ENCODE results near the gene RPS2.
"Not testable (repeated sequence)": the region's sequence is repeated elsewhere in the genome, so short reads cannot be mapped to it uniquely, and the experiment has no call there.

Gene RPS2

DNA sequence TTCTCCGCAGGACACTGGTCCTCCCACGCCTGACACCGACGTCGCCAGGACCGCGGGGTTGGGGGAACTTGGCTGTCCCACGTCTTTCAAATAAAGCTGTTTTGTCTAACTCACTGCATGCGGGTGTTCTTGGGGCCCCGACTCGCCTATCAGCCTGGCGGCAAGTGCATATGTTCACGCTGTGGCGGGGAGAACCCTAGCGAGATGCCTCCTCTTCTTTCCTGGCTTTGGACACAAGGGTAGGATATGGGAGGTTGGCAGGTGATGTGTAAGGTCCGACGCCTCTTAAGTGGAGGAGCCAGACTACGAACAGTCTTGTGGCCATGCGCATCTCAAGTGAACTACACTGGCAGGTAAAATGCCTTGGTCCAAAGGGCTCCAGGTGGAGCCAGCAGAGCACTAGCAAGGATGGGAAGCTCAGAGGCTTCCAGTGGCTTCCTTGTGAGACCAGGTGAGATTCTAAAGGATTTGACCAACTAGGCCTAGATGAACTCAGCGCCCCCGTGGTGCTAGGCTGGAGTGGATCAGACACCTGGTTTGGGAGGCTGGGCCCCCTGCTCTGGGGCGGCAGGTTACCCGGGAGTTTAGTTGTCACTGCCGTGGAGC lies 873 bp upstream of the RPS2 start:
- peak in 1 of 56 donors; percentile 4 for DNase-seq

DNA sequence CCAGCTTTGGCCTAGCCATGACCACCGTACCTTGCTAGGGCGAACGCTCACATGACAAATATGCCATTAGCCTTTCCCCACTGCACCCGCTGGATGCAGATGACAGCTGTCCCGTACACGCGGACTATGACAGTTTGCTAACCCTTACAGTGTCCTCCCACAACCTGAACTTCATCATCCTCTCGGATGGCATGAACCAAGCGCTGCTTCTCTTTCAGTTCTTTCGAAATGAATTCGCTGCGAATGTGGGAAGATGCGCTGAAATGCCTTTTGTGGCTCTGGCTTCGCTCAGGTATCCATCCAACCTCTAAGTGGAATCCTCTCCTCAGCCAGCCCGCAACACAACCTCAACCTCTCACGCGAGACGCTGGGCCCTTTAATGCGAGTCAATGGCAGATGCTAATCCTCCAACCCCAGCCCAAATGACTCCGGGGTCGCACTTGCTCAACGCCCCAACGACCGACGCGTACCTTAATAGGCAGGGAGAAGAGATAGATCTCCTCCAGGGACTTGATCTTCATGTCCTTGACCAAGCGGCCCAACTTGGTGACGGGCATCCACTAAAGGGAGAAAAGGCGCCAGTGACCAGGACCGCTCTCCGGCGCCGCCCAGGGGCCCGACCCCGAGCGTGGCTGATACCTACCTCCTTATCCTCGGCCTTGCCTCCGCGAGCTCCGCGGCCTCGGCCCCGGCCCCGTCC lies 670 bp downstream of the RPS2 start:
- DNase-seq = peak in 12 of 56 donors; percentile 39 to 66 (median 57)

DNA sequence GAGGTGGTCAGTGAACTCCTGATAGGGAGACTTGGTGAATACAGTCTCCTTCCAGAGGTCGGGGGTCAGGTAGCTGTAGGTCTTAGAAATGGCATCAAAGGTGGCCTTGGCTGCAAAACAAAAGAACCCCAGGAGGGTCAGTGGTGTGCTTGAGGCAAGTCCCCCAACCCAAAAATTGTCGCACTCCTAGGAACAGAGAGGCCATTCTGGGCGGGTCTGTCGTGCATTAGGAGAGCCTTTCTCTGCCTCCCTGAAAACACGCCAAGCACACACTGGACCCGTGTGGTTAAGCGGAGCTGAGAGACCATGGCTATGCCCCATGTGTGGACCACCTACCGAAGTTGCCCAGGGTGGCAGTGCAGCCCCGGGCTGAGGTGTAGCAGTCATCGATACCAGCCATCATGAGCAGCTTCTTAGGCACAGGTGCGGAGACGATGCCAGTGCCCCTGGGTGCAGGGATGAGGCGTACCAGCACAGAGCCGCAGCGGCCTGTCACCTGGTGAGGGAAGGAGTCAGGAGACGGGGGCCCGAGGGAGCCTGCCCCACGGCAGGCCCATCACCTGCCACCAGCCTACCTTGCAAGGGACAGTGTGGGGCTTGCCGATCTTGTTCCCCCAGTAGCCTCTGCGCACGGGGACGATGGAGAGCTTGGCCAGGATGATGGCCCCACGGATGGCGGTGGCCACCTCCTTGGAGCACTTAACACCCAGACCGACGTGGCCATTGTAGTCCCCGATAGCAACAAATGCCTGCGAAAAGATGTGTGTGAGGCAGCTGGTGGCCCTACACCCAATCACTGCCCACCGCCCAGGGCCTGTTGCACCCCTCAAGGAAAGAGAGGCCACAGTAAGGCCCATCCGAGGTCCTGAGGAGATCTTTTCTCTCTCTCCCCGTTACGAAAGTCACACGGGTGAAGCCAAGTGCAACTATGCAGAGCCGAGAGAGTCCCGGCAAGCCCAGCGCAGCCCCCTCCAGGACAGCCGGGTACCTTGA lies 2.2 kb downstream of the RPS2 start:
- DNase-seq = not testable (repeated sequence)

DNA sequence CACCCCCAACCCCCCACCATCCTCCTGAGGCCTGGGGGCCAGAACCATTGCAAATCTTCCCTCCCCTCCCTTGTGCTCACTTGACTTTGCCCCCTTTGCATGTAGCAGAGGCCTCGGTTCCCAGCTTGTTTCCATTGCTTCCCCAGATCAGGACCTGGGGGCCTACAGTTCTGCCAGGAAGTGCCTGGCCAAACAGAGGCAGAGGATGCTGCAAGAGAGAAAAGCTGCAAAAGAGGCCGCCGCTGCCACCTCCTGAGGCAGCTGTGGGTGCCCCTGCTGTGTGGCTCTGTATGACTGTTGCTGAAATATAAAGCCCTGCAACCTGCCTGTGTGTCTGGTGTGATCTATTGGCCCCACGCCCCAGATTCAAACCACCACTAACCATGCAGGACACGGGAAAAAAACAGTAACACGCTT lies 3.0 kb downstream of the RPS2 start:
- no peak for DNase-seq

- DNase-seq = no peak
Observed at GRCh38 chr16:1960665-1961630, 3.7 kb downstream of the RPS2 start.

GRCh38 chr16:1959269-1960039 lies 5.2 kb downstream of the RPS2 start, which contains the start of gene NDUFB10:
Gene NDUFB10 (plus strand): TSS chr16:1959538. CDS start chr16:1959625, 87 bp downstream.
- peak in 54 of 56 donors; percentile 57 to 94 (median 84) for DNase-seq

DNA sequence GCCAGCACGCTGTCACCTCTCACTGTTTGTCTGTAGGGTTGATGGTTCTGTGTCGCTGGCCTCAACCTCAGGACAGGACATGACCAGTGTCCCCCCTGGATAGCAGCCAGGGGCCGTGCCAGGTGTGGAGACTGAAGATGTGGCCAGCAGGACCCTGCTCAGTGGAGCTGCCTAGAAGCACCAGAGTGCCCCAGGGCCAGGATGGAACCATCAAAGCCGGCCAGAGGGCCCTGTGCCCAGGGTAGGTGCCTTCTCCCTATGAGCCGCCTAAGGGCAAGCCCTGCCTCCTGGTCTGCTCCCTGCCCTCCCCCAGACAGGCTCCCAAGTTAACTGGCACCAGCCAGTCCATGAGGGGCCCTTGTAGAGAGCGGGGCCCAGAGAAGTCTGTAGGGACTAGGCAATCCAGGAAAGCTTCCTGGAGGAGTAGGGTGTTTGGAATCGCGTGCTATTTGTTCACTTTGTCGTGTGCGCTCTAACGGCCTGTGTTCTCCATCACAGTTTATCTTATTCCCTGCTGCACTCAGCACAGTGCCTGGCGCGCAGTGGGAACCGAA lies 5.8 kb downstream of the RPS2 start:
- peak in 1 of 56 donors; percentile 28 for DNase-seq

DNA sequence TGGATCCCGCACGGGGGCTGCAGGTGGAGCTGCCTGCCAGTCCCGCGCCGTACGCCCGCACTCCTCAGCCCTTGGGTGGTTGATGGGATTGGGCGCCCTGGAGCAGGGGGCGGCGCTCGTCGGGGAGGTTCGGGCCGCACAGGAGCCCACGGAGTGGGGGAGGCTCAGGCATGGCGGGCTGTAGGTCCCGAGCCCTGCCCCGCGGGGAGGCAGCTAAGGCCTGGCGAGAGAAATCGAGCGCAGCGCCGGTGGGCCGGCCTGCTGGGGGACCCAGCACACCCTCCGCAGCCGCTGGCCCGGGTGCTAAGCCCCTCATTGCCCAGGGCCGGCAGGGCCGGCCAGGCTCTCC lies 6.5 kb downstream of the RPS2 start:
- not testable (repeated sequence) for DNase-seq

GRCh38 chr16:1957434-1958142 lies 7.0 kb downstream of the RPS2 start:
- DNase-seq = not testable (repeated sequence)

GRCh38 chr16:1953734-1954133 lies 10.9 kb downstream of the RPS2 start:
- no peak for DNase-seq

- DNase-seq = no peak
Observed at GRCh38 chr16:1950559-1950958, 14.1 kb downstream of the RPS2 start.

GRCh38 chr16:1950047-1950446 lies 14.6 kb downstream of the RPS2 start:
- no peak for DNase-seq

GRCh38 chr16:1949507-1949906 lies 15.1 kb downstream of the RPS2 start:
- DNase-seq = no peak

- no peak for DNase-seq
Observed at GRCh38 chr16:1947369-1947670, 17.3 kb downstream of the RPS2 start.

DNA sequence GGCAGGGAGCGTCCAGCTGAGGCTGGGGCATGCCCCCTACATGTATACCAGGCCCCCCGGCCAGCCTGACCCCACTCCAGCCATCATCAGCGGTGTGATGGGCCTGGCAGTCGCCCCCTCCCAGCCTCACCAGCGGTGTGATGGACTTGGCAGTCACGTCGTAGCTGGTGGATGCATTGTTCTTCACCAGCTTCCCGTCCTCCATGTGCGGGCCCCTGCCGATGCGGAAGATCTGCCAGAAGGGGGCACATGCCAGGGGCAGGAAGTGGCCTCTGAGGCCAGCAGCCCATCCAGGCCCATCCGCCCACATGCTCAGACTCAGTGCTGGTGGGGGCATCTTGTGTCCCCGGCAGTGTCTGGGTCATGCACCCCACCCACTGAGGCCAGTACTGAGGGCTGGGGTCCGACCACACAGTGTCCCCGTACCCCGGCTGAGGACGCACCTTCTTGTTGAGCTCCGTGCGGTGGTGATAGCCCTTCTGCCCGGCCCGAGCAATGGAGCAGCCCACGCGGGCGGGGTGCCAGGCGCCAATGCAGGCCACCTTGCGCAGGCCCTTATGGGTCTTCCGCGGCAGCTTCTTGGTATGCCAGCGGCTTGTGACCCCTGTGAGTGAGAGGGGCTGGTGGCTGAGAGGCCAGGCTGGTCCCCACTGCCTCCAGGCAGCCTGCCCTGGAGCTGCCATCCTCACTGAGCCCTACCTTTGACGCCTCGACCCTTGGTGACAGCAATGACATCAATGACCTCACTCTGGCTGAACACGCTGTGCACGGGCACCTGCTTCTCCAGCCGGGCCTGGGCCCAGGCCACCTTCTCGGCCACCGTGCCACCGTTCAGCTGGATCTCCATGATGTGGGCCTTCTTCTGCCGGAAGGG lies 17.9 kb downstream of the RPS2 start:
- DNase-seq = no peak

GRCh38 chr16:1945559-1946391 lies 18.9 kb downstream of the RPS2 start:
- no peak for DNase-seq

DNA sequence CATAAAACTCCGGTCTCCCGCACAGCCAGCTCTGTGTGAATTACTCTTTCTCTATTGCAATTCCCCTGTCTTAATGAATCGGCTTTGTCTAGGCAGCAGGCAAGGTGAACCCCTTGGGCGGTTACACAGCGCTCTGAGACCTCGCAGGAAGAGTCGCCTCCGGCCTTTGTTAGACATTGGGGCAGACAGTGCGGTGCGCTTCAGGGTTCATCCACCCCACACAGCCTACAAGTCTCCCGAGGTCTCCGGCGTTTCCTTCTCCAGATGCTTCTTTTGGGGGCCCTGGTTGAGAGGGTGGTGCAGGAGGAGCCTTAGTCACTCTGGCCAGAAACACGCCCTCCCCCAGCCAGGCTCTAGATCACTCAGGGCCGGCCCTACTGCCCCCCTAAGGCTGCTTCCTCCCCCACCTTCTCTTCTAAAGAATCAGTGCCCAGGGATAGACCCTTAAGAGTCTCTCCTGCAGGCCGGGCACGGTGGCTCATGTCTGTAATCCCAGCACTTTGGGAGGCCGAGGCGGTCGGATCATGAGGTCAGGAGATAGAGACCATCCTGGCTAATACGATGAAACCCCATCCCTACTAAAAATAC lies 19.9 kb downstream of the RPS2 start:
- DNase-seq = no peak

All from nucleus accumbens (tissue), 56 donors.